DMS79 treated with DMSO at 0.1 percent for 48 hours (cell line): ENCODE measurements around the gene CRTC1.

Source experiments
- DNase-seq: peaks from one replicate; lab custom pipeline; 2025; lab: John Stamatoyannopoulos, UW

Gene CRTC1

GRCh38 chr19:18653853-18654252 is 29.6 kb upstream of the CRTC1 start:
- DNase-seq, result no peak

- no peak for DNase-seq
Observed at GRCh38 chr19:18654469-18654868, 29.0 kb upstream of the CRTC1 start.

GRCh38 chr19:18655173-18655844 is 28.2 kb upstream of the CRTC1 start:
- DNase-seq, result no peak

DNA sequence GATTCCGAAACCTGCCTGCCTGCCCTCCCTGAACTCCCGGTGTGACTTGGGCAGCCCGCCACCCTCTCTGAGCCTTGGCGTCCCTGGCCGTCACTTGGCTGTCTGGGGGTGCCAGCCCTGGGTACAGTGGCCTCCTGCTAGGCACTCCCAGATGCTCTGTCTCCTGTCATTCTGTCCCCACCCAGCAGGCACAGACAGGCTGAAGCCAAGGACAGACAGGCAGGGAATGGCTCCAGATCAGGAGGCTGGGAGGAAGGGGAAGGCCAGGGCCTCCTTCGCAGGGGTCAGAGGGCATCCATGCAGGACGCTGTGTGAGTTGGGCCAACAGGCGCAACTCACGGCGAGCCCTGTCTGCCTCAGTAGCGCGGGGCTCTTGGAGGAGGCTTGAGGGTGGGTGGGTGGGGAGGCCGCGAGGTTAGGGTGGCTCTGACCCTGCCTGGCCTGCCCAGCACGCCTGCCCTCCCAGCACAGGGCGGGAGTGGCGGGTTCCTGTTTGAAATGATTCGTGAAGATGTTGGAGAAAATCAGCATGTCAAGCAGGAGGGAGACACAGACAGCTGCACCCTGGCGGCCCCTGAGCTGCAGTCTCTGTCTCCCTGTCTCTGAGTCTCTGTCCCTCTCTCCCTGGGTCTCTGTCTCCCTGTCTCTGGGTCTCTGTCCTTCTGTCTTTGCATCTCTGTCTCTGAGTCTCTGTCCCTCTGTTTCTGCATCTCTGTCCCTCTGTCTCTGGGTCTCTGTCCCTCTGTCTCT is 27.0 kb upstream of the CRTC1 start:
- no peak for DNase-seq

DNA sequence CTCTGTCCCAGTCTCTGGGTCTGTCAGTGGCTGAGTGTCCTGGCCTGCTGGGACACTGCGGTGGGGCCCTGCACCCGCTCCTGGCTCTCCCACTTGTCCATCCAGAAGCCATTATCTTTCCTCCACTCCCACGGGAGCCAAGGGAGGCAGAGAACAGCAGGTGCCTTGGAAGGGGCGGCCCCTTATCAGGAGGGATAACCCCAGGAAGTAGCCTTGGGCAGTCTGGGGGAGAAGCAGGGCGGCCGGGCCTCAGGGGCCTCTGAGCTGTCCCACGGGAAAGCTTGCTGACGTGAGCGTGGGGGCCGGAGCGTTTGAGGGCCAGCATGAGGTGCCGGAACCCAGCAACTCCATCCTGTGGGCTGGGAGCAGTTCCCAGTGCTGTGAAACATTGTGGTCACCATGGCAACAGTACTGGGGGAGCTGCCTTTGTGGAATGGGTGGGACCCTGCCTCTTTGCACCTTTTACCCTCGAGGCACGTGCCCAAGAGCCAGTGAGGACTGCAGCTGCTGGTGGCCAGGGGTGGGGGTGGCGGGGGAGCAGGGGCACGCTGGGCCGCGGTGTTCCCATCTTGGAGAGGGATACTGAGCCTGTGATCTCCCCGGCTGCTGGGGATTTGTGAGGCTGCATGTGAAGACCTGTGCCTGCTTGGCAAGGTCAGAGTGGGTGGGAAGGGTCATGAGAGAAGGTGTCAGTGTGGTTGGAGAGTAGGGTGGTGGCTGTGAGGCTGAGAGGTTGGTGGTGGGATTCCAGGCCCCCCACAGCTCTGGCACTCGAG is 25.7 kb upstream of the CRTC1 start:
- no peak for DNase-seq

DNA sequence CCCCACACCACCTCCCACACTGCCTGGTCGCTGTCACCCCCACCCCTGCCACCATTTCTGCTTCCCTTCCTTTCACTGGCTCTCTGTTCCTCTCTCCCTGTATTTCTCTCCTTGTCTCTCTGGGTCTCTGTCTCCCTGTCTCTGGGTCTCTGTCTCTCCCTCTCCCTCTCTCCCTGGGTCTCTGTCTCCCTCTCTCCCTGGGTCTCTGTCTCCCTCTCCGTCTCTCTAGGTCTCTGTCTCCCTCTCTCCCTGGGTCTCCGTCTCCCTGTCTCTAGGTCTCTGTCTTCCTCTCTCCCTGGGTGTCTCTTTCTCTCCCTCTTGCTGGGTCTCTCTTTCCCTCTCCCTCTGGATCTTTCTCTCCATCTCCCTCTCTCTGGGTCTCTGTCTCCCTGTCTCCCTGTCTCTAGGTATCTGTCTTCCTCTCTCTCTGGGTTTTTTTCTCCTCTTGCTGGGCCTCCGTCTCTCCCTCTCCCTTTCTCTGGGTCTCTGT is 25.1 kb upstream of the CRTC1 start:
- DNase-seq, result no peak

GRCh38 chr19:18659281-18660050 is 24.0 kb upstream of the CRTC1 start:
- DNase-seq, result no peak

DNA sequence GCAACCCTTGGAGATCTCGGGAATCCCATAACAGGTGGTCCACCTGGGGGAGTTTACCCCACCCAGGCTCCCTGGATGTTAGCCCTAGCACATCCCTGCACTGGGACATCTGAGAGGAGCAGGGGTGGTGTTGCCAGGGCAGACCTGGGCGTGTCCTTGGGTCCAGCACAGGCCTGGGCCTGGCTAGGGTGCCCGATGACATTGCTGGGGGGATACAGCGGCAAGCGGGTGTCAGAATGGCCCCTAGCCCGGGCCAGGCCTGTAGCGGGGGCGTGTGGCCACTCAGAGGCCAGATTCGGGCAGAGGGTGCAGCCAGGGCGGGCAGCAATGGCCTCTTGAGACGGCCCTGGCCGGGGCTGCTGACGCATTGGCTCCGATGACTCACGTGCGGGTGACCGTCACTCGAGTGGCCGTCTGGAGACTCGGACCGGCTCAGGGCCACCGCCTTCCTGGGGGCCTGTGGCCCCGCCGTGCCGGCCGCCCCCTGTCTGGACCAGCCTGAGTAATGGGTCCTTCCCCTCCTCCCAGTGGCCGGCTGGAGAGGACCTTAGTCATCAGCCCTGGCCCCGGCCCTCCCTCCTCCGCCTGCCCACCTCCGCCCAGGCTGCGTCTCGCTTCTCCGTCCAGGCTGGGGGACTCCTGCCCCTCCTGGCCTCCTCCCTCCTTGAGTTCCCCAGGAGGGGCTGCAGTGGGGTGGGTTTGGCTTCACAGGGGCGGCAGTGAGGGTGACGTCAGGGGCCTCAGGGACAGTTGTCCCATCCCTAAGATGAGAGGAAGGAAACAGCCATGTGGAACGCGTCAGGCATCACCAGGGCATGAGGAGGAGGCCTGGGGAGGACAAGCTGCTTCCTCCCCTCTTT is 23.2 kb upstream of the CRTC1 start:
- no peak for DNase-seq

GRCh38 chr19:18660939-18661670 is 22.4 kb upstream of the CRTC1 start:
- DNase-seq, result no peak

- DNase-seq, result no peak
Observed at GRCh38 chr19:18662972-18663732, 20.3 kb upstream of the CRTC1 start.

DNA sequence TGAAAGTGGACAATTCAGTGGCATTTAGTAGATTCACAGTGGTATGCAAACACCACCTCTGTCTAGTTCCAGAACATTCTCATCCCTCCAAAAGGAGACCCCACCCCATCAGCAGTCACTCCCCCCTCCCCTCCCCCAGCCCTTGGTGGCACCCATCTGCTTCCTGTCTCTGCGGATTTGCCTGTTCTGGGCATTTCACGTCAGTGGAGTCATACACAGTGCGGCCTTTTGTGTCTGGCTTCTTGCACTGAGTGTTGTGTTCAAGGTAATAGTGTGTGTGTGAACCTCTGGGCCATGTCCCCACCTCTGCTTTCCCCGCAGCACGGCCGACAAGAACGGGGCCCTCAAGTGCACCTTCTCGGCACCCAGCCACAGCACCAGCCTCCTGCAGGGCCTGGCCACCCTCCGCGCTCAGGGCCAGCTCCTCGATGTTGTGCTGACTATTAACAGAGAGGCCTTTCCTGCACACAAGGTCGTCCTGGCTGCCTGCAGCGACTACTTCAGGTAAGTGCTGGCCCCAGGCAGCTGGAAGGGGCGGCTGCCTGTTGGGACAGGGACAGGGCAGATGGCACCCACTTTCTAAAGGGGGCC is 19.4 kb upstream of the CRTC1 start:
- DNase-seq, result no peak

- no peak for DNase-seq
Observed at GRCh38 chr19:18665771-18666202, 17.7 kb upstream of the CRTC1 start.

GRCh38 chr19:18666317-18666716 is 17.2 kb upstream of the CRTC1 start:
- no peak for DNase-seq

GRCh38 chr19:18666784-18667183 is 16.7 kb upstream of the CRTC1 start:
- no peak for DNase-seq

- no peak for DNase-seq
Observed at GRCh38 chr19:18667531-18668251, 15.8 kb upstream of the CRTC1 start.

GRCh38 chr19:18668252-18668631 is 15.2 kb upstream of the CRTC1 start:
- DNase-seq, result no peak

DNA sequence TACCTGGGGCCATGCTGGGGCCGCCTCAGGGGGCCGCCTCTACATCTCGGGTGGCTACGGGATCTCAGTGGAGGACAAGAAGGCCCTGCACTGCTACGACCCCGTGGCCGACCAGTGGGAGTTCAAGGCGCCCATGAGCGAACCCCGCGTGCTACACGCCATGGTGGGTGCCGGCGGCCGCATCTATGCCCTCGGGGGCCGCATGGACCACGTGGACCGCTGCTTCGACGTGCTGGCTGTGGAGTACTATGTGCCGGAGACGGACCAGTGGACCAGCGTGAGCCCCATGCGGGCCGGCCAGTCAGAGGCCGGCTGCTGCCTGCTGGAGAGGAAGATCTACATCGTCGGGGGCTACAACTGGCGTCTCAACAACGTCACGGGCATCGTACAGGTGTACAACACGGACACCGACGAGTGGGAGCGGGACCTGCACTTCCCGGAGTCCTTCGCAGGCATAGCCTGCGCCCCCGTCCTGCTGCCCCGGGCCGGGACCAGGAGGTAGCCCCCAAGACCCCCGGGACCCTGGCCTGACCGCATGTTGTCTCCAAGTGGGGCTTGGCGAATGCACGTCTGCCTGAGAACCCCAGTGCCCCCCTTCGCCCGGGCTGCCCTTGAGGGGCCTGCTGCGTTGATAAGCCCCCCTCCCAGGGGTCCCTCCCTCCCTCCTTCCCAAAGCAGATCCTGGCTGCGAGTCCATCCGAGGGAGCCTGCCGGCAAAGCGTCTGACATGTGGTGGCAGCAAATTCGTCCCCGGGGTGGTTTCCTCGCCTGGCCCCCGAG is 14.5 kb upstream of the CRTC1 start:
- no peak for DNase-seq

- DNase-seq, result no peak
Observed at GRCh38 chr19:18669524-18669817, 14.0 kb upstream of the CRTC1 start.
